HG03457 (cell line): Measurements from ENCODE around the gene C1S.
"Not testable (repeated sequence)": the region's sequence is repeated elsewhere in the genome, so short reads cannot be mapped to it uniquely, and the experiment has no call there.

Experiments used
- ATAC-seq: cut with Tn5 transposase; IDR thresholded peaks from one replicate; pipeline ENCODE4 v1.9.1; 2021; ENCODE audit warnings: moderate number of reproducible peaks; ENCODE audit not compliant: unreplicated experiment

C1S gene

DNA sequence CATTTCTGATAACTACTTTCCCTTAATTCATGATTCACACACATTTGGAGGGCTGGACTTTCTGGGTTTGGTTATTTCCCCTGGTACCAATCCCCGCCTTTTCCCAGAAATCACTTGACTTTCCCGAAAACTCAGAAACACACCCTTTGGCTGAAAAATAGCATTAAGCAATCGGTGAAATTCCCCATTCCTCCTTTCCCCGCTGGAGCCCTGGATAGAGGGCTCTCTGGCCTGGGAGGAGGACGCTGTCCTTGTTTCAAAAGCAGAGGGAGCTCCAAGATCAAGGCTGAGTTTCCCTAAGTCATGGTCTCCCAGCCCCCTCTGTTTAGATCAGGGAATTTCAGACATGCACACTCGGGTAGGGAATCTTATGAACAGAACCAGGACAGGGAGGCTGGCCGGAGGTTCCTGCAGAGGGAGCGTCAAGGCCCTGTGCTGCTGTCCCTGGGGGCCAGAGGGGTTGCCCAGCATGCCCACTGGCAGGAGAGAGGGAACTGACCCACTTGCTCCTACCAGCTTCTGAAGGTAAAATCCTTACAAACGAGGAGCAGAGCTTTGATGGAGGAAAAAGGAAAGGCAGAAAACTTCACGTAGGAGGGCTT, at the start of gene C1S:
Gene C1S, plus strand, starts transcription at position 366 of the 602 bp plus-strand sequence. CDS start 1,195 bp downstream, outside the sequence.
- ATAC-seq = no peak

DNA sequence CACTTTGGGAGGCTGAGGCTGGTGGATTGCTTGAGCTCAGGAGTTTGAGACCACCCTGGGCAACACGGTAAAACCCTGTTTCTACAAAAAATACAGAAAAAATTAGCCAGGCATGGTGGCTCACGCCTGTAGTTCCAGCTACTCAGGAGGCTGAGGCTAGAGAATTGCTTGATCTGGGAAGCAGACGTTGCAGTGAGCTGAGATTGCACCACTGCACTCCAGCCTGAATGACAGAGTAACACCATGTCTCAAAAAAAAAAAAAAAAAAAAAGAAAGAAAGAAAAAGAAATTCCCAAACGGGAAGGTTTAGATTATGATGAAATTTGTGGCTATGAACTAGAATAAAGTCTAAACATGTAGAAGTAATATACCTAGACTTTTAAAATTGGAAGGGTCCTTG, 49.1 kb upstream of the C1S start:
- not testable (repeated sequence) for ATAC-seq

DNA sequence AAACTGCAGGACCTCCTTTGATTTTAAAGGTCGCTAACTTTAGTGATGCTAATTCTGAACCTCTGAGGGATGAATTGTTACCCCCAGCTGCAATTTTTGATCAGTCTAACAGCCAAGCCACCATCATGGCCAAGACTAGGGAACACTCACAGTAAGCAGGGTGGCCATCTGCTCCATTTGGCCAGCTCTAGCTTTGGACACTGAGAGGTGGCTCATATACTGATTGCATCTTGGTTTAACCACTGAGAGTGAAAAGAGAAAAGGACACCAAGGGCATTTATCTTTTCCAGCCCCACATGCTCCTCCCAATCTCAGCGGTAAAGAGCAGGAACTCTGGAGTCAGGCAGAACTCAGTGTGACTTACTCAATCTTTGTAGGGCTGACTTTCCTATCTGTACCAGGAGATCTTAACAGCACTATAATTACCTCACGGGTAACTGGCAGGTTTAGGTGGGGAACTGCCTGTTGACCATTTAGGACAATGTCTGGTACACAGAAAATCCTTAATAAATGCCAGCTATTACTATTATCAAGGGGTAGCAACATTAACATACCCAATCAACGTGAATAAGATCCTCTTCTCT, 48.4 kb upstream of the C1S start:
- no peak for ATAC-seq

DNA sequence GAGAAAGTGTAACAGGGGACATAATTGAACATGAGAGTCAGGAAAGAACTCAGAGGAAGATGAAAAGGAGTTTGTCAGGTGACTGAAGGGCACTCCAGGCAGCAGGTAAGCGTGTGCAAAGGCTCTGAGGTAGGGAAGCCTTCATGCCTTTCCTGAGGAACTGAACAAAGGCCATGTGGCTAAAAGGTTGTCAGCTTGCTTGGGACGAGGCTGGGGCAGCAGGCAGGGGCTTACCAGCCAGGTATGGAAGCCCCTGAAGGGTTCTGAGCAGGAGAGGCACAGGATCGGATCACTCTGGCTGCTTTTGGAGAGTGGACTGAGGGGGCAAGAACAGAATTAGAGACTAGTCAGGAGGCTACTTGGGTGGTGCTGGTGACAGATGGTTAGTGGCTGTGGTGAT, 47.4 kb upstream of the C1S start:
- ATAC-seq = no peak

DNA sequence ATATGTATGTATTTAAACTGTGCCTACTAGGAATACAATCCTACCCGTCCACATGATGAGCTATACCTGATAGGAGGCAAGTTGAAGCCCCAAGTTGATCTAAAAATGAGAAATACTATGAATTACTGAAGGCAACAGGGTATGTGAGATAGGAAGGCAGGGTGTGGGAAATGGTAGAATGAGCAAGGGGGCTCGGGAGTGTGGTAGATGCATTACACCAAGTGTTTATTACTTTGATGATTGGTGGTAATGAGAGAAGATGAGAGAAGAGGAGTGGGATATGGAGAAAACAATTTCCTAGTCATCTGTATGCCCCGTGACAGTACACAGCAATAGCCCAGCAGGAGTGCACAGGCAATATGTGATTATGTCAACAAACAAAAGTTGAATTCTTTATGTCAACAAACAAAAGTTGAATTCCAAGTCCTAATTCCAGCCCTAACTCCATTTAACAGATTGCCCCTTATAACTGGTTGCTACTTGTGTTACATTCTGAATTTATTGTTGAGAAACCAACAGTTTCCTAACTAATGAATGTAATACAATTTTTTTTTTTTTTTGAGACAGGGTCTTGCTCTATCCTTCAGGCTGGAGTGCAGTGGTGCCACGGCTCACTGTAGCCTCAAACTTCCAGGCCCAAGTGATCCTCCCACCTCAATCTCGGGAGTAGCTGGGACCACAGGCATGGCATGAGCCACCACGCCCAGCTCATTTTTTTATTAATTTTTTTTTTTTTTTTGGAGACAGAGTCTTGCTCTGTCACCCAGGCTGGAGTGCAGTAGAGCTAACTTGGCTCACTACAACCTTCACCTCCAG, 44.8 kb upstream of the C1S start:
- ATAC-seq = no peak

DNA sequence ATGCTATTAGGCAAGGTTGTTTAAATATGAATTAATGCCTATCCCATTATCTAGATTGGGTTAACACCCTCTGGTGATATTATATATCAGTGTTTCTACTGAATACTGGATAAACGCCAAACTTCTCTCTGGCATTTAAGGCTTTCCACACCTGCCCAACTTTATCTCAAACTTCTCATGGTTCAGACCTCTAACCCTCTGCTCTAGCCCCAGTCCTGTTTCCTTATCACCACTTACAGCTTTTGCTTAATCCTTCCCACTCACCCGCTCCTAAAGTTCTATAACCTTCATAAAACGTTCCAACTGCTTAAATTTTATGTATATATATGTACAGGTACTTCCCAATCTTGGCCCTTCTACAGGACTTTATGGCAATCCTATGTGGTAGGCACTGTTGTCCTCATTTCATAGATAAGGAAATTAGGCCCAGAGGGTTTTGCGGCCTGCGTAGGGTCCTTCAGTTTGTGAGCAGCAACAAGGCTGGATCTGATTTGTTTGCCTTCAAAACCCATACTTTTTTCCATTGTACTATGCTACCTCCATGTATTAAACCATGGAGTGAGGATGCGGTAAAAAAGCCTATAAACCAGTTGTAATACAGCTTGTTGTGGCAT, 43.5 kb upstream of the C1S start:
- ATAC-seq = no peak

DNA sequence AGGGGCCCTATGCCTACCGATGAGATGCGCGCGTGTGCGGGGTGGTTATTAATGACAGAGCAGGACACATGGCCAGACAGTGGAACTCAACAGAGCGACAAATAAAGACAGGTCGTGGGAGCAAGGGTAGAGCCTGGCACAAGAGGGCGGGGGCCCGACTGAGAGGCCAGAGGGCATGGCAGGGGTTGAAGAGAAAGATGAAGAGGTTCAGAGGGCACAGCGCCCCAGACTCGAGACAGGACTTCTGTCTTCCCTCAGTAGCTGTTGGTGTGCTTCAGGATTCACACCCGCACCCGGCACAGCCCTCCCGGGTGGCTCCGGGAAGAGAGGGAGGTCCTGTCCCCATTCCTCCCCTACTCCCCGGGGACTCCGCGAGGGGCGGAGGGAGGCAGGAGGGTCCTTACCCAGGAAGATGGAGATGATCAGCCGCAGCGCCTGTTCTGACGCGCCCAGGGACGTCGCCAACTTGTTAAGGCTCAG, 42.6 kb upstream of the C1S start:
- ATAC-seq = no peak

DNA sequence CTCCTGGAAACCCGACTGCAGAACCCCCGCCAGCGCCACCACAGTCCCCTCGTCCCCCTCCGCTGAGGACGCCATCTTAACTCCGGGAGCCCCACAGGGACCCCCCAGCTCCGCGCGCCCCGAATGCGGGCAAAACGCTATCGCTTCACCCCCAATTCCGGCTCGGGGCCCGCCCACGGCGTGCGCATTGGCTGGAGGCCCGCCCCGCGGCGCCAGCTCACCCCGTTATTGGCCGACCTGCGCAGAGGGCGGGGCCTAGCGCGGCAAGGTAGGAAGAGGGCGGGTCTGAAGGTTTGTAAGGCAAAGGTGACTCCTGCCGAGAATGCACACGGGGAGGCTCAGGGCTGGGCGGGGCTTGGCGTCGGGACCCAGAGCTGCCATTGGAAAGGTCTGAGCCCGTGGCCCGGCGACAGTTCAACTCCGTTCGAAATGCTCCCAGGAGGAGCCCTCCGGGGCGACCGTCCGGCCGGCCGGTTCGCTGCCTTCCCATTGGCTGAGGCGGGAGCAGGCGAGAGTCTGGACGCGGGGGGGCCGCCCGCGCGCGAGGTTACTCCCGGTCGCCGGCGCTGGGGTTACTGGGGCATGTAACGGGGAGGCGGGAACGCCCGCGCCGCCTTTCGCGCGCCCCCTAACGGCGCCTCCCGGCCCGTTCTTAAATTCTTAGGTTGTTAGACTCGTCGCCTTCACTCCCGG, 42.0 kb upstream of the C1S start, which contains the start of gene LPCAT3:
Gene LPCAT3, minus strand, starts transcription at position 127 of the 693 bp plus-strand sequence. Its CDS starts 52 bp downstream, at position 75.
- ATAC-seq = peak; percentile 85

DNA sequence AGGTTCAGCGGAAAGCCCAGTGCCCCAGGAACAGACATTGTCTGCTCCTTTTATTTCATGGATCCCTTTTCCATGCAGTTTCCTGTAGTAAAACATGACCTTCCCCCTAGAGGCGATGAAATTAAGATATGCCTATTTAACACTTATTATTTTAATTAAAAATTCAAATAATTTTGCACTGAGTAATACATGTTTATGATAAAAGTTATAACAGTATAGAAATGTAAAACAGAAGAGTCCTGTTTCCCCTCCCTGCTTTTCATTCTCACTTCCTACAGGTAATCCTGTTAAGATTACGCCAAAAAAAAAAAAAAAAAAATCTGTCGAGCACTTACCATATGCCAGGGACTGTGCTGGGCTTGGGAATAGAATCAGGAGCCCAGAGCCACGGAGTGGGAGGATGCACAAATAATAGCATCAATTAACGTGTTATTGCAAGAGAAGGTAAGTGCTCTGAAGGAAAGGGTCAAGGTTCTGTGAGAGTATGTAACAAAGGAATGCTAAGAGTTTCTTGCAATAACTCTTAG, 41.4 kb upstream of the C1S start:
- no peak for ATAC-seq

DNA sequence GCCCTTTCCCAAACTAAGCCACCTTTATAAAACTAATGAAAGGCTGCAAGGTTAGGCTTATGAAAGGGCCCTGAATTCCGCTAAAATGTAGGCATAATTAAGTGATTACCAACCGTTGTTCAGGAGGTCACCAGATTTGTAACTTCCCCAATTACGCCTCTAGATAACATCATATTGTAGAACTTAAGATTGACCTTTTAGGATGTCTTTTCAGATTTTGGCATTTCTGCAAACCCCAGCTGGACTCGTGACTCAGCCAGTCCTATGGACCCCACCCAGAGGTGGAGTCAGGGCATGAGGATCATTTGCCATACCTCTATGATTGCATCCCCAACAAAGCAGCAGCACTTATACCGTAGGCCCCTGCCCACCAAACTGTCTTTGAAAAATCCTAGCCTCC, 38.6 kb upstream of the C1S start:
- ATAC-seq = no peak

DNA sequence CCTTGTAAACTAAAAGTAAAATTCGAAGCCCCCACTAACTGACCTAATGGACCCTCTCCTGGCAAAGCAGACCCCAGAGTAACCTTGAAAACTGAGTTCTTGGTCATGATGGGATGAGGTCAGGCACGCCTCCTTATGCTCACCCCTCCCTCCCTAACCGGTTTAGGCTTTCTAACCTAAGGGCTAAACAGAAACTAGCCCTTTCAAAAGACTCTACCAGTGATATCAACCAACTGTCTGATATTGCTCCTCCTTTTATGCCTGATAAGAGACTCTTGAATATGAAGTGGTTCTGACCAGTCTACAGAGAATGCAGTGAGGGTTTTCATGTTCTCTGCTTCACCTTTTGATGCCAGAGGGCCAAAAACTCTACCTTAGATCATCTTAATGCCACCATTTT, 37.4 kb upstream of the C1S start:
- no peak for ATAC-seq

DNA sequence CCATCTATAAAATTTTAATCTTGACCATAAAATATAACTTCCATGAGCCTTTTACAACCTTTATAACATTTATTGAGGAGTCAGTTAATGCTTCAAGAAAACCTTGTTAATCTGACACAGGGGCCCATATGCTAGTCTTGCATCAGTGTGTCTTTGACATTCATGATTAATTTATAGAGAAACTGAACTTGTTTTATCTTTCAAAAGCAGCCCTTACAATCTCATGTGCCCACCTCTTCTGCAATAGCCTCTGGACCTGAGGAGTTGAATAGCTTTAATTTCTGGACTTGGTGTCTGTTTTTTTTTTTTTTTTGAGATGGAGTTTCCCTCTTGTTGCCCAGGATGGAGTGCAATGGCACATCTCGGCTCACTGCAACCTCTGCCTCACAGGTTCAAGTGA, 33.7 kb upstream of the C1S start:
- ATAC-seq = no peak

DNA sequence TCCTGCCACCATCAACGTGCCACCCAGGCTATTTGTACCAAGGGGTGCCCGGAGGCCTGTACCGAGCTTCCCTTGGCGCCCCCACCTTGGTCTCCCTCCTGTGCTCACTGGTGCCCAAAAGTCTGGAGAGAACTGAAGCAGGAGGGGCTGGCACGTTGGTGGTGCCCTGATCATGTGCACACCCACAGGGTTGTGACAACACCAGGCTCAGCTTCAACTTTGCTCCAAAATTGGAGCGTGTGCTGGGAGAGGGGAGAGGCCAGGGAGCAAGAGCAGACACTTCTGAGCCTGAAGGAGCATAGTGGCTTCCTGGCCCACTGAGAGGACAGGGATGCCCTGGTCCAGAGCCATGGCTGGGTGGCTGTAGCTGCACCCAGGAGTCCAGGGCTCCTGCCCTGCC, 29.2 kb upstream of the C1S start:
- ATAC-seq = no peak

DNA sequence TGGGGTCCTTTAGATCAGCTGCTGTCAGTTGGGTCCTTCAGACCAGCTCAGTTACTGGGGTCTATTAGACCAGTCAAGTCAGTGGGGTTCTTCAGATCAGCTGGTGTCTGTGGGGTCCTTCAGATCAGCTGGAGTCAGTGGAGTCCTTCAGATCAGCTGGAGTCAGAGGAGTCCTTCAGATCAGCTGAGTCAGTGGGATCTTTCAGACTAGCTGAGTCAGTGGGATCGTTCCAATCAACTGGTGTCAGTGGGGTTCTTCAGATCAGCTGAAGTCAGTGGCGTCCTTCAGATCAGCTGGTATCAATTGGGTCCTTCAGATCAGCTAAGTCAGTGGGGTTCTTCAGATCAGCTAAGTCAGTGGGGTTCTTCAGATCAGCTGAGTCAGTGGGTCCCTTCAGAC, 27.5 kb upstream of the C1S start:
- ATAC-seq = no peak

DNA sequence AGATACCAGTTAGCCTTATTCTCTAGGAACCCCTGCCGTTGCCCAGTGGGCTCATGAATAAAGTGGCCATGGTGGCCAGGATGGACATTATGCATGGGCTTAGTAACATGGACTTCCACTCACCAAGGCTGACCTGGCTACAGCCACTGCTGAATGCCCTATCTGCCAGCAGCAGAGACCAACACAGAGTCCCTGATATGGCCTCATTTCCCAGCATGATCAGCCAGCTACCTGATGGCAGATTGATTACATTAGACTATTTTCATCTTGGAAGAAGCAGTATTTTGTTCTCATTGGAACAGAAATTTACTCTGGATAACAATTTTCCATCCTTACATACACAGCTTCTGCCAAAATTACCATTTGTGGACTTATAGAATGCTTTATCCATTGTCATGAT, 26.1 kb upstream of the C1S start:
- no peak for ATAC-seq

DNA sequence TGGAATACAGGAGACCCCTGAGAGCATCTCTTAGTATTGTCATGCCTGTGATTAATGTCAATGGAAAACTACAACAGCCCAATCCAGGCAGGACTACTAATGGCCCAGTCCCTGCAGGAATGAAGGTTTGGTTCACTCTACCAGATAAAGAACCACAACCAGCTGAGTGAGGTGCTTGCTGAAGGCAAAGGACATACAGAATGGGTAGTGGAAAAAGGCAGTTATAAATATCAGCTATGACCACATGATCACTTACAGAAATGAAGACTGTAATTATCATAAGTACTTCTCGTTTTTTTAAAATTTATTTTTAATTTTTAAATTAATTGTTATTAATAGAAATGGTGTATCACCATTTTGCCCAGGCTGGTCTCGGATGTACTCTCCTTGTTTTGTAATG, 25.1 kb upstream of the C1S start:
- ATAC-seq = no peak

DNA sequence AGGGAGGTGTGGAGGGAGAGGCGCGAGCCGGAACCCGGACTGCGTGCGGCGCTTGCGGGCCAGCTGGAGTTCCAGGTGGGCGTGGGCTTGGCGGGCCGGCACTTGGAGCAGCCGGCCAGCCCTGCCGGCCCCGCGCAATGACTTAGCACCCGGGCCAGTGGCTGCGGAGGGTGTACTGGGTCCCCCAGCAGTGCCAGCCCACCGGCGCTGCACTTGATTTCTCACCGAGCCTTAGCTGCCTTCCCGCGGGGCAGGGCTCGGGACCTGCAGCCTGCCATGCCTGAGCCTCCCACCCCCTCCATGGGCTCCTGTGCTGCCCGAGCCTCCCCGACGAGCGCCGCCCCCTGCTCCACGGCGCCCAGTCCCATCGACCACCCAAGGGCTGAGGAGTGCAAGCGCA, 23.1 kb upstream of the C1S start:
- not testable (repeated sequence) for ATAC-seq

DNA sequence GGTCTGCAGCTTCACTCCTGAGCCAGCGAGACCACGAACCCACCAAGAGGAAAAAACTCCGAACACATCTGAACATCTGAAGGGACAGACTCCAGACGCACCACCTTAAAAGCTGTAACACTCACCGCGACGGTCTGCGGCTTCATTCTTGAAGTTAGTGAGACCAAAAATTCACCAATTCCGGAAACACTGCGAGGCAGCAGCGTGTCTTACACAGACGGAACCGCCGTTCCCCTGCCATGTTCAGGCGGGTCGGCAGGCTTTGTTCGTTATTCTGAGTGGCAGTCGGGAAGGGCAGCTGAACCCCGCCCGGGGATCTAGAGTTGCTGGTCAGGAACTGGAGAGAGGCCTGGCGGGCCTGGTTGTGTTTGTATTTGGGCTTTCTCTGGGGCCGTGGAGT, 21.9 kb upstream of the C1S start:
- ATAC-seq = no peak

DNA sequence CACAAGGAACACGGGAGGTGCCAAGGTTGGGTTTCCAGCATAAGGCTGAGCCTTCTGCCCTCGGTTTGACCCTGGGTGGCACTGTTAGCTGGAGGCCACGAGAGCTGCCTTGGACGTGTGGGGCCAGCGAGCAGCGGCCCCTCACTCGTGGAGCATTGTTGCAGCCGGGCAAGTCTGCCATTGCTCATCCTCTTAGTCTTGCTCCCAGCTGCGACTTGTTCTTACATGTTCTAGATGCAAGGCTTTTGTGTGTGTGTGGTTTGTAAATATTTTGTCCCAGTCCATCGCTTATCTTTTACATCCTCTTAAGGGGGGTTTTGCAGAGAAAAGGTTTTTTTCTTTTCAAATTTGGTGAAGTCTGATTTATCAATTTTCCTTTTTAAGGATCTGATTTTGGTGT, 21.1 kb upstream of the C1S start:
- ATAC-seq = no peak

DNA sequence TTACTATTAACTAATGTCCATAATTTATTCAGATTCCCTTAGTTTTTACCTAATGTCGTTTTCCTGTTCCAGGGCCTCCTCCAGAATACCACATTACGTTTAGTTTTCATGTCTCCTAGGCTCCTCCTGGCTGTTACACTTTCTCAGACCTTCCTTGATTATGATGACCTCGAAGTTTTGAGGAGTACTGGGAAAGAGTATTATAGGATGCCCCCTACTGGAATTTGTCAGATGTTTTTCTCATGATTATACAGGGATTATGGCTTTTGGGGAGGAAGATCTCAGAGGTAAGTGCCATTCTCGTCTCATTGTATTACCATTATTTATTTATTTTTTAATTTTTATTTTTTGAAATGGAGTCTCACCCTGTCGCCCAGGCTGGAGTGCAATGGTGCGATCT, 17.7 kb upstream of the C1S start:
- ATAC-seq = no peak

DNA sequence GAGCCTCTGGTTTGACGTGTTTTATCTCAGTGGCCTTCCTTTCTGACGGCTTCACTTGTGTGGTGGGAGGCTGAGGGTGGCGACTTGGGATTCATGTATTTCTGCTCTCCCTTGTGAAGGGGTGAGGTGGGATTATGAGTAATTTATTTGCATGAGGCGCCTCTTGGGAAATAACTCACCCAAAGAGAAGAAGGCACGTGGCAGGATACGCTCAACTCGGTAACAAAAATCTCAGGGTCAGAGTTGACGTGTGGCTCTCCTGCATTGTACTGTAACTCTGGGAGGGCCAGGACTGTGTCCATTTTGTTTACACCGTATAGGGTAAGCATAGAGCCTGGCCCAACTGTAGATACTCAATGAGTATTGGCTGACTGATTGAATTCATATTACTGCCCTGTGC, 14.6 kb upstream of the C1S start:
- no peak for ATAC-seq
